ENCODE measurements around the gene ITPRID2. TPM values are rescaled to one million over a fixed set of nuclear protein-coding genes. Genes with fewer than 3 reads are reported as not detected.

Gene ITPRID2
- total and polyA plus RNA-seq, 2 of the 13 experiments (the other 11 are each of a cell fraction or from before 2014, with no cell fraction given): 44.8 to 62.3 TPM

GRCh38 chr2:181891966-181892798, 652 bp downstream of the ITPRID2 start:
- in situ Hi-C loops (cut with HindIII; ENCODE audit: extremely low pct_ligation_motif_present, low pct_unique_long_range_greater_than_20kb): loop anchor here (5.0 kb wide), 1 partner anchor 140 kb away; no protein-coding TSS in a partner anchor
- peak; percentile 98 for TF ChIP-seq ZNF263 (CRISPR knock-in tag; IDR thresholded peaks at IDR 0.05)
- peak; percentile 79 for TF ChIP-seq MYPOP (CRISPR knock-in tag; IDR thresholded peaks at IDR 0.05)
- peak; percentile 33; the same call in 1 of the 2 replicates for TF ChIP-seq NFYC (CRISPR knock-in tag; IDR thresholded peaks at IDR 0.05)
- TF ChIP-seq MIER3 (CRISPR knock-in tag; IDR thresholded peaks at IDR 0.05; ENCODE audit: borderline replicate concordance): peak; percentile 52; the same call in 1 of the 2 replicates
- peak; percentile 79 for TF ChIP-seq YEATS4 (CRISPR knock-in tag; IDR thresholded peaks at IDR 0.05; ENCODE audit: borderline replicate concordance)
- no peak for TF ChIP-seq U2AF2 (IDR thresholded peaks at IDR 0.05; ENCODE audit: low read depth, low read length)
- peak; percentile 88; the same call in 1 of the 2 replicates for TF ChIP-seq HOXA7 (CRISPR knock-in tag; IDR thresholded peaks at IDR 0.05)
- no peak for TF ChIP-seq ZBTB40 (IDR thresholded peaks at IDR 0.05)
- TF ChIP-seq ZBTB40 (CRISPR knock-in tag; IDR thresholded peaks at IDR 0.05): peak; percentile 72; the same call in 1 of the 2 replicates
- peak; percentile 98 for TF ChIP-seq CHCHD3 (CRISPR knock-in tag; IDR thresholded peaks at IDR 0.05)
- TF ChIP-seq FIP1L1 (IDR thresholded peaks at IDR 0.05; ENCODE audit: borderline replicate concordance, insufficient read depth, low read depth, low read length): peak; percentile 34; the same call in 1 of the 2 replicates
- no peak for TF ChIP-seq ARNT (IDR thresholded peaks at IDR 0.05)
- TF ChIP-seq NFIC (IDR thresholded peaks at IDR 0.05; ENCODE audit: low read length): no peak
- TF ChIP-seq CEBPB (IDR thresholded peaks at IDR 0.05; ENCODE audit: borderline replicate concordance, low read depth, low read length): no peak

More at GRCh38 chr2:181891966-181892798, 652 bp downstream of the ITPRID2 start:
- CTCF ChIA-PET (ENCODE audit: low intra/inter-chr PET ratio, low total read pairs): interaction anchor here (0.7 to 1.1 kb wide), 3 partner anchors 10 to 149 kb away, joined by 4 read pairs; no protein-coding TSS in a partner anchor
- H4K20me1 ChIP-seq (ENCODE audit: insufficient read depth, low read length): peaks cover 4% of the 10 kb centered on the region; the same call in 1 of the 2 replicates
- BruUV-seq (replicated peaks): TSS peak; percentile 75
- intact Hi-C loops (cut with micrococcal nuclease; ENCODE audit: unreplicated experiment): loop anchor here (2.0 to 10.0 kb wide), 4 partner anchors 15 to 823 kb away; partner anchors contain the start of gene DNAJC10
- peaks cover 0 to 6% of the 10 kb centered on the region in 2 experiments; a peak in 1 of 5 replicates for H3K36me3 ChIP-seq (replicated peaks in 1 of 2; ENCODE audit: control insufficient read depth in 1 of 2, insufficient read depth in 2 of 2, low read length in 2 of 2)
- POLR2A ChIA-PET: interaction anchor here (0.8 to 1.9 kb wide), 5 partner anchors 8 to 105 kb away, joined by 3 to 7 read pairs (median 4); no protein-coding TSS in a partner anchor
- H3K9ac ChIP-seq (ENCODE audit: insufficient read depth, low read depth, low read length): peak overlapping the region; percentile 93
- H3K9me3 ChIP-seq (ENCODE audit: low read length): no peaks in the 10 kb centered on the region
- H3K79me2 ChIP-seq (ENCODE audit: insufficient read depth, low read length): peaks cover 45% of the 10 kb centered on the region
- H3K27ac ChIP-seq (ENCODE audit: extremely low read length, insufficient read depth, low read length): peak overlapping the region; percentile 96
- peak overlapping the region; percentile 83 for H3K4me2 ChIP-seq (ENCODE audit: low read depth, low read length)
- ATAC-seq: peak; percentile 87
- no peaks in the 10 kb centered on the region for H3K27me3 ChIP-seq (ENCODE audit: control insufficient read depth in 1 of 2, insufficient read depth in 2 of 2, low read length in 2 of 2)
- peak; percentile 72 for DNase-seq (ENCODE audit: low spot score)
- peaks cover 59% of the 10 kb centered on the region for H3K4me1 ChIP-seq (ENCODE audit: insufficient read depth, low read length)
- no peak for FAIRE-seq
- H3K4me3 ChIP-seq (replicated peaks in 1 of 3; ENCODE audit: insufficient read depth in 1 of 3, low read depth in 2 of 3, low read length in 3 of 3): peak overlapping the region; percentile 79 to 96 (median 80)
- H2AFZ ChIP-seq (ENCODE audit: low read length): no peak overlapping the region
- WGBS (ENCODE audit: low lambda C conversion rate): under 1% methylated on average over 55 of the region's 83 CpGs
